ENCODE measurements around the gene COMMD10.

The COMMD10 gene

GRCh38 chr5:116297296-116297814 lies 212.5 kb downstream of the COMMD10 start:
- no peak for TF ChIP-seq CTCF (conservative IDR thresholded peaks at IDR 0.05; ENCODE audit: low read depth, low read length)
- DNase-seq (ENCODE audit: low read depth) = no peak
- H3K4me3 ChIP-seq (ENCODE audit: low read length) = no peak overlapping the region

GRCh38 chr5:116299746-116300640 lies 215.2 kb downstream of the COMMD10 start:
- TF ChIP-seq CTCF (conservative IDR thresholded peaks at IDR 0.05; ENCODE audit: low read depth, low read length) = no peak
- DNase-seq (ENCODE audit: low read depth) = no peak
- no peak overlapping the region for H3K4me3 ChIP-seq (ENCODE audit: low read length)

- DNase-seq (ENCODE audit: low read depth) = no peak
- H3K4me3 ChIP-seq (ENCODE audit: low read length) = no peak overlapping the region
- TF ChIP-seq CTCF (conservative IDR thresholded peaks at IDR 0.05; ENCODE audit: low read depth, low read length) = no peak
Measured at GRCh38 chr5:116301110-116301509, 216.3 kb downstream of the COMMD10 start.

- DNase-seq (ENCODE audit: low read depth) = no peak
- TF ChIP-seq CTCF (conservative IDR thresholded peaks at IDR 0.05; ENCODE audit: low read depth, low read length) = no peak
- H3K4me3 ChIP-seq (ENCODE audit: low read length) = no peak overlapping the region
Measured at GRCh38 chr5:116303340-116303739, 218.5 kb downstream of the COMMD10 start.

- DNase-seq (ENCODE audit: low read depth) = no peak
- TF ChIP-seq CTCF (conservative IDR thresholded peaks at IDR 0.05; ENCODE audit: low read depth, low read length) = no peak
Measured at GRCh38 chr5:116303810-116304209, 219.0 kb downstream of the COMMD10 start.

GRCh38 chr5:116305899-116306298 lies 221.1 kb downstream of the COMMD10 start:
- DNase-seq (ENCODE audit: low read depth) = no peak
- H3K4me3 ChIP-seq (ENCODE audit: low read length) = no peak overlapping the region
- TF ChIP-seq CTCF (conservative IDR thresholded peaks at IDR 0.05; ENCODE audit: low read depth, low read length) = no peak

More at GRCh38 chr5:116303810-116304209, 219.0 kb downstream of the COMMD10 start:
- no peak overlapping the region for H3K4me3 ChIP-seq (ENCODE audit: low read length)

- no peak overlapping the region for H3K4me3 ChIP-seq (ENCODE audit: low read length)
- no peak for TF ChIP-seq CTCF (conservative IDR thresholded peaks at IDR 0.05; ENCODE audit: low read depth, low read length)
- no peak for DNase-seq (ENCODE audit: low read depth)
Measured at GRCh38 chr5:116306846-116307245, 222.0 kb downstream of the COMMD10 start.
